GM12878 (cell line): Measurements from ENCODE around the gene NDUFV1.

Experiments
- CREB1 ChIP-seq: IDR thresholded peaks from 2 replicates; pipeline ENCODE4 v1.6.1; 2012; ENCODE audit warnings: low read depth, mild to moderate bottlenecking, inconsistent platforms
- E2F8 ChIP-seq: fragments of 450-650 bp; IDR thresholded peaks from 2 replicates; pipeline ENCODE4 v1.6.1; 2018; ENCODE audit warnings: mild to moderate bottlenecking, low read depth, moderate library complexity; ENCODE audit not compliant: partially characterized antibody
- ETV6 ChIP-seq, 2 experiments: fragments of 450-650 bp in 1 of 2; IDR thresholded peaks in 1 of 2; conservative IDR thresholded peaks in 1 of 2; 2 replicates each; pipeline ENCODE4 v1.6.1; 2014; ENCODE audit warnings: antibody characterized with exemption in 1 of 2, borderline replicate concordance in 1 of 2, low read depth in 1 of 2, mild to moderate bottlenecking in 1 of 2, moderate library complexity in 1 of 2
- EZH2 ChIP-seq: IDR thresholded peaks from 2 replicates; pipeline ENCODE4 v1.6.1; 2012; ENCODE audit warnings: low read depth, mild to moderate bottlenecking, control low read depth, inconsistent platforms, low read length, borderline replicate concordance; ENCODE audit not compliant: control insufficient read depth
- IKZF1 ChIP-seq: fragments of 450-650 bp; conservative IDR thresholded peaks from 2 replicates; pipeline ENCODE4 v1.6.1; 2017; ENCODE audit warnings: antibody characterized with exemption, mild to moderate bottlenecking
- SMAD5 ChIP-seq: IDR thresholded peaks from 2 replicates; pipeline ENCODE4 v1.6.1; 2016; ENCODE audit warnings: antibody characterized with exemption, low read depth
- SRF ChIP-seq, 2 experiments: IDR thresholded peaks; 2 replicates each; pipeline ENCODE4 v1.6.1; 2011; ENCODE audit warnings: low read depth in 2 of 2, low read length in 2 of 2, mild to moderate bottlenecking in 1 of 2, moderate library complexity in 1 of 2
- ZNF274 ChIP-seq: IDR thresholded peaks from one replicate; pipeline ENCODE4 v1.8.0; 2011; ENCODE audit not compliant: insufficient read length, insufficient read depth
- ZNF592 ChIP-seq: fragments of 450-650 bp; IDR thresholded peaks from 2 replicates; pipeline ENCODE4 v1.6.1; 2017; ENCODE audit warnings: mild to moderate bottlenecking, moderate library complexity

- TF ChIP-seq SRF (IDR thresholded peaks at IDR 0.05; ENCODE audit: low read depth in 2 of 2, low read length in 2 of 2) (no peak), ZNF592 (no peak), EZH2 (no peak), IKZF1 (no peak), SMAD5 (no peak), ZNF274 (no peak), E2F8 (no peak), CREB1 (no peak), ETV6 (conservative IDR thresholded peaks at IDR 0.05 in 1 of 2, IDR thresholded peaks at IDR 0.05 in 1 of 2; ENCODE audit: borderline replicate concordance in 1 of 2, low read depth in 1 of 2) (no peak)
Measured at GRCh38 chr11:67607507-67607906, 771 bp downstream of the NDUFV1 start.
